ENCODE data around the gene CDV3. TPM values are rescaled to one million over a fixed set of nuclear protein-coding genes. Genes with fewer than 3 reads are reported as not detected.

The CDV3 gene
- total RNA-seq, 1 experiment from 2014 or later: 81.4 TPM

DNA sequence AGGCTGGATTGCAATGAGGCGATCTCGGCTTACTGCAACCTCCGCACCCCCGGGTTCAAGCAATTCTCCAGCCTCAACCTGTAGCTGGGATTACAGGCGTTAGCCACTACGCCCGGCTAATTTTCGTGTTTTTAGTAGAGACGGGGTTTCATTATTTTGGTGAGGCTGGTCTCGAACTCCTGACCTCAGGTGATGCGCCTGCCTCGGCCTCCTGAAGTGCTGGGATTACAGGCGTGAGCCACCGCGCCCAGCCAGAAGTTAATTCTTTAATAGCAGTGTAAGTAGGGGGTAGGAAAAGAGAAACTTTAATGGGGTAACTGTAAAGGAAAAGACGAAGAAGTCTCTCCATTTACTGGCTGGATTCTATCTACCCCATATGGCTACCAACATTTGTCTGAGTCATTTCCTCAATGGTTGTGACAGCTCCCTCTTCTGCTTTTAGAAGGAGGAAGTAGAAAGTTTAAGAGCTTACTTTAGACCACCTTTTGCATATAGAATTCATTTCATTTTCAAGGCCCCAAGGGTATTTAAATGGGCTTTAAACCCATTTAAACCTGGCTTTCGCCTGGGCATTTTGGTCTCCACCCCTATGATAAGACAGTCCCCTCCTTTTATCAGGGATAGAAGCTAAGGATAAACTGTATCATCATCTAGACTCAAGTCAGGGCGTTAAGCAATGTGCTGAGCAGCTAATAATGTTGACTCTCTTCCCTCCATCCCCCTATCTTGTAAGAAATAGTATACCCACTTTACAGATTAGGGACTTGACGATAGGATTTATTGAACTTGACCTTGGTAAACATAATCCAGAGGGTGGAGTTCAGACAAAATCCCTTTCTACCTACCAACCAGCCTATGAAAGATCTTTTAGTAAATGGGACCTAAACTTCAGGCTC lies 1.1 kb upstream of the CDV3 start:
- H2AFZ ChIP-seq (ENCODE audit: low read length): peak overlapping the region; percentile 59

DNA sequence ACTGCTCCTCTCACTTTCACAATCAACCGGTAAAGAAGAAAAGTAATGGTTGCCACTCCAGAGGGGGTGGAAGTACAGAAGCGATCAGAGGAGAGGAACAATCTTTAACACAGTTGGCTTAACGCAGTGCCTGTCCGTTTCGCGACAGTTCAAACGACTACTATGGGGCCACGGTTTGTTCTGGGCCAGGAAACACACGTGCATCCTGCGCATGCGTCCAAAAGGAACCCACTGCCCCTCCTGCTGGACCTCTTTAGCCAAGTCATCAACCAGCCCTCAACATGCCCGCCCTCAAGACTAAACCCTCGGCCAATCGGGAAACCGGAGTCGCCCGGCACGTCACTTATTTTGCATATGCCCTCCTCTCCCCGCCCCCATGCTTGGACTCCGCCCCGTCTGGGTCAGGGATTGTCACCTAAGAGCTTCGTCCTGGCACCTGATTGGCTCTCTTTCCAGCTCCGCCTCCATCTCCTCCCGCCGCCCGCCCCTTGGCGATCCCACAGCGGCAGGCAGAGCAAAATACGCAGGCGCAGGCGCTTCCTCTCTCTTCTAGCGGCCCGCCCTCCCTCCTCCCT lies 345 bp upstream of the CDV3 start:
- ChIA-PET CTCF (interaction anchor here (0.6 to 0.7 kb wide), 2 partner anchors 15 to 912 kb away, joined by 3 to 4 read pairs; no protein-coding TSS in a partner anchor), POLR2A (ENCODE audit: unreplicated experiment) (interaction anchor here (0.5 to 1.0 kb wide), 7 partner anchors 27 to 900 kb away, joined by 3 to 5 read pairs (median 4); no protein-coding TSS in a partner anchor)
- peaks cover 27% of the 10 kb centered on the region for H4K20me1 ChIP-seq (ENCODE audit: low read length)
- TF ChIP-seq EZH2 (IDR thresholded peaks at IDR 0.05; ENCODE audit: low read length, unreplicated experiment) (no peak), EZH2phosphoT487 (IDR thresholded peaks at IDR 0.05; ENCODE audit: borderline replicate concordance, low read length) (no peak)
- TF ChIP-seq, protein P1, sequence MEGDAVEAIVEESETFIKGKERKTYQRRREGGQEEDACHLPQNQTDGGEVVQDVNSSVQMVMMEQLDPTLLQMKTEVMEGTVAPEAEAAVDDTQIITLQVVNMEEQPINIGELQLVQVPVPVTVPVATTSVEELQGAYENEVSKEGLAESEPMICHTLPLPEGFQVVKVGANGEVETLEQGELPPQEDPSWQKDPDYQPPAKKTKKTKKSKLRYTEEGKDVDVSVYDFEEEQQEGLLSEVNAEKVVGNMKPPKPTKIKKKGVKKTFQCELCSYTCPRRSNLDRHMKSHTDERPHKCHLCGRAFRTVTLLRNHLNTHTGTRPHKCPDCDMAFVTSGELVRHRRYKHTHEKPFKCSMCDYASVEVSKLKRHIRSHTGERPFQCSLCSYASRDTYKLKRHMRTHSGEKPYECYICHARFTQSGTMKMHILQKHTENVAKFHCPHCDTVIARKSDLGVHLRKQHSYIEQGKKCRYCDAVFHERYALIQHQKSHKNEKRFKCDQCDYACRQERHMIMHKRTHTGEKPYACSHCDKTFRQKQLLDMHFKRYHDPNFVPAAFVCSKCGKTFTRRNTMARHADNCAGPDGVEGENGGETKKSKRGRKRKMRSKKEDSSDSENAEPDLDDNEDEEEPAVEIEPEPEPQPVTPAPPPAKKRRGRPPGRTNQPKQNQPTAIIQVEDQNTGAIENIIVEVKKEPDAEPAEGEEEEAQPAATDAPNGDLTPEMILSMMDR (conservative IDR thresholded peaks at IDR 0.05; ENCODE audit: low read depth, low read length): no peak
- peaks cover 20% of the 10 kb centered on the region for H3K36me3 ChIP-seq (ENCODE audit: low read depth, low read length)
- peak overlapping the region; percentile 73 for H3K4me2 ChIP-seq (ENCODE audit: low read length)
- peak overlapping the region; percentile 66 for H3K4me3 ChIP-seq (ENCODE audit: low read length)
- no peaks in the 10 kb centered on the region for H3K9me3 ChIP-seq (ENCODE audit: low read length)
- H3K9ac ChIP-seq (ENCODE audit: low read length): peak overlapping the region; percentile 64
- BruUV-seq (replicated peaks): no TSS peak
- peaks cover 57% of the 10 kb centered on the region for H3K4me1 ChIP-seq (ENCODE audit: insufficient read depth, low read length)
- no peaks in the 10 kb centered on the region for H3K9me2 ChIP-seq (replicated peaks; ENCODE audit: low read length)
- intact Hi-C loops (cut with micrococcal nuclease): loop anchor here (1.0 to 5.0 kb wide), 4 partner anchors 32 to 851 kb away; partner anchors contain the start of genes NPHP3 and SRPRB
- peak overlapping the region; percentile 76 for H3K27ac ChIP-seq (ENCODE audit: low read length)
- DNase-seq: peak; percentile 98
- ATAC-seq: peak; percentile 82
- no peaks in the 10 kb centered on the region for H3K27me3 ChIP-seq (ENCODE audit: low read length)
- H3K79me2 ChIP-seq (ENCODE audit: low read length): peaks cover 40% of the 10 kb centered on the region
- H3F3A ChIP-seq (ENCODE audit: low read length, unreplicated experiment): no peaks in the 10 kb centered on the region
- peak overlapping the region; percentile 59 for H2AFZ ChIP-seq (ENCODE audit: low read length)

More for the DNA sequence above, 1.1 kb upstream of the CDV3 start:
- Histone ChIP-seq H3K79me2 (ENCODE audit: low read length) (peaks cover 32% of the 10 kb centered on the region), H3K4me2 (ENCODE audit: low read length) (peak overlapping the region; percentile 73), H4K20me1 (ENCODE audit: low read length) (peaks cover 21% of the 10 kb centered on the region), H3K9me2 (replicated peaks; ENCODE audit: low read length) (no peaks in the 10 kb centered on the region), H3K9ac (ENCODE audit: low read length) (peak overlapping the region; percentile 64), H3F3A (ENCODE audit: low read length, unreplicated experiment) (no peaks in the 10 kb centered on the region), H3K27me3 (ENCODE audit: low read length) (no peaks in the 10 kb centered on the region), H3K27ac (ENCODE audit: low read length) (peak overlapping the region; percentile 76), H3K36me3 (ENCODE audit: low read depth, low read length) (peaks cover 13% of the 10 kb centered on the region), H3K4me3 (ENCODE audit: low read length) (peak overlapping the region; percentile 36; the same call in 1 of the 2 replicates), H3K9me3 (ENCODE audit: low read length) (no peaks in the 10 kb centered on the region), H3K4me1 (ENCODE audit: insufficient read depth, low read length) (peaks cover 58% of the 10 kb centered on the region)
- ChIA-PET POLR2A (ENCODE audit: unreplicated experiment) (interaction anchor here (0.5 to 1.0 kb wide), 6 partner anchors 26 to 899 kb away, joined by 3 to 5 read pairs (median 4); no protein-coding TSS in a partner anchor), CTCF (interaction anchor here (0.7 kb wide), 1 partner anchor 14 kb away, joined by 3 read pairs; no protein-coding TSS in a partner anchor)
- TSS peak; percentile 97 for BruUV-seq (replicated peaks)
- no peak for ATAC-seq
- TF ChIP-seq EZH2phosphoT487 (IDR thresholded peaks at IDR 0.05; ENCODE audit: borderline replicate concordance, low read length): no peak
- no peak for TF ChIP-seq EZH2 (IDR thresholded peaks at IDR 0.05; ENCODE audit: low read length, unreplicated experiment)
- TF ChIP-seq, protein P1 (conservative IDR thresholded peaks at IDR 0.05; ENCODE audit: low read depth, low read length): no peak
- intact Hi-C loops (cut with micrococcal nuclease): loop anchor here (1.0 to 5.0 kb wide), 4 partner anchors 32 to 850 kb away; partner anchors contain the start of genes NPHP3 and SRPRB
- no peak for DNase-seq

Measured in PC-3 (cell line).